K562 treated with DMSO at 1 percent for 48 hours (cell line): ENCODE data around the gene LRP2BP. TPM values are rescaled to one million over a fixed set of nuclear protein-coding genes. Genes with fewer than 3 reads are reported as not detected.

Experiments used
- total RNA-seq: library from RNA; unstranded; fragments of 300-600 nt; gene quantifications from 2 replicates; pipeline ENCODE4 v1.2.3, GENCODE V29; 2022; ENCODE audit warnings: low replicate concordance; ENCODE audit errors: extremely low read depth

LRP2BP gene
- total RNA-seq, result not detected in 2 replicates

GRCh38 chr4:185395238-185395955 is at the start of gene LRP2BP:
TSS of gene LRP2BP (minus strand) at chr4:185395924. CDS start at chr4:185378186, 17,738 bp downstream.

GRCh38 chr4:185425647-185426352 is 30.1 kb upstream of the LRP2BP start, which contains the start of gene UFSP2:
TSS of gene UFSP2 (minus strand) at chr4:185425964. CDS start at chr4:185425868, 96 bp downstream.

GRCh38 chr4:185396724-185397385 is 1.1 kb upstream of the LRP2BP start, which contains the start of gene ANKRD37:
TSS of gene ANKRD37 (plus strand) at chr4:185396841. CDS start at chr4:185396924, 83 bp downstream.

Other genes starting within 250 kb of the LRP2BP start
- gene CFAP97, start 191.9 kb downstream of the LRP2BP start, total RNA-seq, result not detected in 2 replicates
- not detected in 2 replicates for gene SNX25, start 186.3 kb downstream of the LRP2BP start, total RNA-seq
- not detected in 2 replicates for gene ANKRD37, start 917 bp upstream of the LRP2BP start, total RNA-seq
- gene UFSP2, start 30.0 kb upstream of the LRP2BP start, total RNA-seq, result not detected in 2 replicates
- not detected in 2 replicates for gene CCDC110, start 75.8 kb upstream of the LRP2BP start, total RNA-seq
- not detected in 2 replicates for gene PDLIM3, start 139.6 kb upstream of the LRP2BP start, total RNA-seq